Astrocyte of the spinal cord (primary cell): Measurements from ENCODE around the gene C2orf76.
A peak's percentile ranks its signal among the peaks of the same experiment; 100 is the strongest.

Experiments
- DNase-seq: peaks from one replicate; pipeline ENCODE4 v3.0.0; 2011; ENCODE audit warnings: low read depth, low spot score
- H3K4me3 ChIP-seq: 2 replicates; pipeline ENCODE4 v1.5.1; 2011; ENCODE audit warnings: low read depth, mild to moderate bottlenecking, low read length, moderate library complexity
- in situ Hi-C: cut with HindIII; loops from 2 replicates; pipeline ENCODE4 v1.10.0; 2017; ENCODE audit warnings: low sequenced_read_pairs
- TF ChIP-seq, protein P1 (sequence below): IDR thresholded peaks from 2 replicates; pipeline ENCODE4 v1.5.1; 2012; ENCODE audit warnings: low read depth, mild to moderate bottlenecking, low read length, inconsistent platforms

The C2orf76 gene

DNA sequence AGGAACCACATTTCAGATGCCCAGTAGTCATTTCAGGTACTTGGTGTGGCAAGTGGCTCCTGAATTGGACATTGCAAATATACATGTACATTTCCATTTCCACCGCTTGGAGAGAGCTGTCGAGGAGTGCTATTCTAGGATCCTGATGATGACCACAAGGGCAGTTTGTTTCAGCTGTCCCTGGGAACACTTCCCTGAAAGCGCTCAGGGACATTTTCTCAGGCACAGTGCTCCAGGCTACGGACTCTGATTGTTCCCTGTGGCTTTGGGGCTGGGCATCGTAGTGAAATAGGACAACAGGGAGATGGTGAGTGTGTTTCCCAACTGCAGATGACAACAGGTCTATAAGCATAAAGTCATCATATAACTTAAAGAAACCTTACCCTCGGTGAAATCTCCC is 3.2 kb upstream of the C2orf76 start:
- no peak overlapping the region for H3K4me3 ChIP-seq
- in situ Hi-C loops, result no loop called here
- no peak for DNase-seq
- TF ChIP-seq, protein P1, sequence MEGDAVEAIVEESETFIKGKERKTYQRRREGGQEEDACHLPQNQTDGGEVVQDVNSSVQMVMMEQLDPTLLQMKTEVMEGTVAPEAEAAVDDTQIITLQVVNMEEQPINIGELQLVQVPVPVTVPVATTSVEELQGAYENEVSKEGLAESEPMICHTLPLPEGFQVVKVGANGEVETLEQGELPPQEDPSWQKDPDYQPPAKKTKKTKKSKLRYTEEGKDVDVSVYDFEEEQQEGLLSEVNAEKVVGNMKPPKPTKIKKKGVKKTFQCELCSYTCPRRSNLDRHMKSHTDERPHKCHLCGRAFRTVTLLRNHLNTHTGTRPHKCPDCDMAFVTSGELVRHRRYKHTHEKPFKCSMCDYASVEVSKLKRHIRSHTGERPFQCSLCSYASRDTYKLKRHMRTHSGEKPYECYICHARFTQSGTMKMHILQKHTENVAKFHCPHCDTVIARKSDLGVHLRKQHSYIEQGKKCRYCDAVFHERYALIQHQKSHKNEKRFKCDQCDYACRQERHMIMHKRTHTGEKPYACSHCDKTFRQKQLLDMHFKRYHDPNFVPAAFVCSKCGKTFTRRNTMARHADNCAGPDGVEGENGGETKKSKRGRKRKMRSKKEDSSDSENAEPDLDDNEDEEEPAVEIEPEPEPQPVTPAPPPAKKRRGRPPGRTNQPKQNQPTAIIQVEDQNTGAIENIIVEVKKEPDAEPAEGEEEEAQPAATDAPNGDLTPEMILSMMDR, result no peak

DNA sequence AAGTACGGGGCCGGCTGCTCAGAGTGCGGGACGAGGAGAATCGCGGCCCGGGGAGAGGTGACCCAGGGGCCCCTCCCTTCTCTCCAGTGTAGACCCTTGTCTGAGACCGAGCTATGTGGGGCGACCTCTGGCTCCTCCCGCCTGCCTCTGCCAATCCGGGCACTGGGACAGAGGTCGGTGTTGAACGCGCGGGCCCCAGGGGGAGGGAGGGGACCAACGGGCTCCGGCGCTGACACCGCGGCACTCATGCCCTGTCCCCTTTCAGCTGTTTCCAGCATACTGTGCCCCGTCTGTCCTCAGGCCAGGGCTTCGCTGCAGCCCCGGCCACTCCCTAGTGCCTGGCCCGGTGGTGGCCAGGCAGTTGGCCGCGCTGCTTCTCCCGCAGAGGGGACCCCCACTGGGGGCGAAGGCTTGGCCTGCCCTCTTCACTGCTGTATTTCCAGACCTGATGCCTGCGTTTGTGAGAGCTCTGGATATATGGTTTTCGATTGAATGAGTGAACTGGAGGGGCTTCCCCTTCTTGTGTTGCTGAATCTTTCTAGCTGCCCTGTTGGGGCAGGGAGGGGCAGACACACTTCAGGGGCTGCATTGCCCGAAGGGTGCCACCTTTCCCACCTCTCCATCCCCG is 952 bp upstream of the C2orf76 start:
- in situ Hi-C loops, result no loop called here
- peak overlapping the region; percentile 87 for H3K4me3 ChIP-seq
- TF ChIP-seq, protein P1, result no peak
- DNase-seq, result no peak

DNA sequence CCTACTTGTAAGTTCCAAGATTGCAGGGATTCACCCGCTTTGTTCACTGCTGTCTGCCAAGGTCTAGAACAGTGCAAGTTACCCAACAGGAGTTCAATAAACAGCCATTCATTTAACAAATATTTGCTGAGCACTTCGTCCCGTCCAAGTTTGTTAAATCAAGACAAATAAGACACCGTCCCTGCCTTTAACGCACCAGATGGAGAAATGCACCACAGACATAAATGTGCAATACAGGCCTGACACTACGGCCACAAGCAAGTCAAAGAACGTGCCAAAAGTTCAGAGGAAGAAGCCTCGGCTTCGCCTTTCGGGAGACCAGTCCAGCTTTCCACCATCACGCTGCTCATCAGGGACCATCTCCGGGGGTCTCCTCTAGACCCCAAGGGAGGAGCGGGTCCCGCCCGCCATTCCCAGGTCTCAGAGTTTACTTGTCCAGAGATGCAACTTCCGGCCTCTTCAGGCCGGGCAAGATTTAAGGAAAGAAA is 429 bp downstream of the C2orf76 start:
- in situ Hi-C loops, result no loop called here
- DNase-seq, result peak; percentile 52
- TF ChIP-seq, protein P1, result no peak
- peak overlapping the region; percentile 87 for H3K4me3 ChIP-seq

DNA sequence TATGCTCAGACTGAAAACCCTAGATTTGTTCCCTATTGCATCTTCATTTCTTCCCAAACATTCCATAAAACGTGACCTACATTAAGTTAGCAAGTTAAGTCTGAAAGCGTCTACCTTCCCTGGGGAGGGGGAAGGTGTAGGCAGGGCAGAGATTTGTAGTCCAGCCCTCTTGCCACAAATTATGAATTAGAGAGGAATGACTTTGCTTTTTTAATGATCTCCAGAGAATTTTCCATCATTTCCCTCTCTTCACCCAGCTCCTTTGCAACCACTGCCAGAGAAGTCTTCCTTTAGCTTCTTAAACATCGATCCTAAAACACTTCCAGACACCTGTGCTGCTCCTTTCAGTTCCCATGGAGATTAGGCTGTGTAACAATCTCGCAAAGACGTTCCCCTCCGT is 1.2 kb downstream of the C2orf76 start:
- in situ Hi-C loops, result no loop called here
- peak overlapping the region; percentile 87 for H3K4me3 ChIP-seq
- DNase-seq, result no peak
- TF ChIP-seq, protein P1, result no peak

DNA sequence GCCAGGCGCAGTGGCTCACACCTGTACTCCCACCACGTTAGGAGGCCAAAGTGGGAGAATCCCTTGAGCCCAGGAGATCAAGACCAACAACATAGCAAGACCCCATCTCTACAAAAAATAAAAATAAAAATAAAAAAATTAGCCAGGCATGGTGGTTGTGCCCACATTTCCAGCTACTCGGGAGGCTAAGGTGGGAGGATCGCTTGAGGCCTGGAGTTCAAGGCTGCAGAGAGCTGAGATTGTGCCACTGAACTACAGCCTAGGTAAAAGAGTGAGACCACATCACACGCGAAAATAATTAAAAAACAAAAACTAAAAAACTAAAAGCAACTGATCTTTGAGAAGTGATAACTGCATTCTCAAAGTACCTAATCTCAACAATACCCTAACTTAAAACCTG is 1.8 kb downstream of the C2orf76 start:
- TF ChIP-seq, protein P1, result no peak
- no peak overlapping the region for H3K4me3 ChIP-seq

DNA sequence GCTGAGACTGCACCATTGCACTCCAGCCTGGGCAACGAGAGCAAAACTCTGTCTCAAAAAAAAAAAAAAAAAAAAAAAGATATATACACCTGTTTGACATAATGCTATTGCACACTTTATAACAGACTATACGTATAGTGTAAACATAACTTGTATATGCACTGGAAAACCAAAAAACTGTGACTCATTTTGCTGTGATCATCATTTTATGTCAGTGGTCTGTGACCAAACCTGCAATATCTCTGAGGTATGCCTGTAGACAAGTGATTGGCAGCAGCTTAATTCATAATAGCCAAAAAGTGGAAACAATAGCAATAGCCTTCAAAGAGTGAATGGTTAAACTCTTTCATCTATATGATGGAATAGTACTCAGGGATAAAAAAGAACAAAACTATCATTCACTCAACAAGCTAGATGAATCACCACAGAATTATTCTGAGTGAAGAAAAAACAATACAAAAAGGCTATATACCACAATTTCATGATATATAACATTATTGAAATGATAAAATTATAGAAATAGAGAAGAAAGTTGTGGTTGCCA is 6.1 kb downstream of the C2orf76 start:
- no peak overlapping the region for H3K4me3 ChIP-seq
- TF ChIP-seq, protein P1, result no peak
- DNase-seq, result no peak
- in situ Hi-C loops, result no loop called here

More for the DNA sequence above, 1.8 kb downstream of the C2orf76 start:
- DNase-seq, result no peak
- in situ Hi-C loops, result no loop called here
